Stimulated activated CD8-positive, alpha-beta memory T cell treated with anti-CD3 and anti-CD28 coated beads, Interleukin-12 subunit alpha, Interleukin-12 subunit beta, amount 100 ng/mL, for 24 hours (primary cell): ENCODE data around the gene LMAN2.

Experiments
- DNase-seq: peaks from one replicate; pipeline ENCODE4 v3.0.0-alpha.2; 2020; ENCODE audit errors: extremely low read depth

Gene LMAN2, protein sequence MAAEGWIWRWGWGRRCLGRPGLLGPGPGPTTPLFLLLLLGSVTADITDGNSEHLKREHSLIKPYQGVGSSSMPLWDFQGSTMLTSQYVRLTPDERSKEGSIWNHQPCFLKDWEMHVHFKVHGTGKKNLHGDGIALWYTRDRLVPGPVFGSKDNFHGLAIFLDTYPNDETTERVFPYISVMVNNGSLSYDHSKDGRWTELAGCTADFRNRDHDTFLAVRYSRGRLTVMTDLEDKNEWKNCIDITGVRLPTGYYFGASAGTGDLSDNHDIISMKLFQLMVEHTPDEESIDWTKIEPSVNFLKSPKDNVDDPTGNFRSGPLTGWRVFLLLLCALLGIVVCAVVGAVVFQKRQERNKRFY

DNA sequence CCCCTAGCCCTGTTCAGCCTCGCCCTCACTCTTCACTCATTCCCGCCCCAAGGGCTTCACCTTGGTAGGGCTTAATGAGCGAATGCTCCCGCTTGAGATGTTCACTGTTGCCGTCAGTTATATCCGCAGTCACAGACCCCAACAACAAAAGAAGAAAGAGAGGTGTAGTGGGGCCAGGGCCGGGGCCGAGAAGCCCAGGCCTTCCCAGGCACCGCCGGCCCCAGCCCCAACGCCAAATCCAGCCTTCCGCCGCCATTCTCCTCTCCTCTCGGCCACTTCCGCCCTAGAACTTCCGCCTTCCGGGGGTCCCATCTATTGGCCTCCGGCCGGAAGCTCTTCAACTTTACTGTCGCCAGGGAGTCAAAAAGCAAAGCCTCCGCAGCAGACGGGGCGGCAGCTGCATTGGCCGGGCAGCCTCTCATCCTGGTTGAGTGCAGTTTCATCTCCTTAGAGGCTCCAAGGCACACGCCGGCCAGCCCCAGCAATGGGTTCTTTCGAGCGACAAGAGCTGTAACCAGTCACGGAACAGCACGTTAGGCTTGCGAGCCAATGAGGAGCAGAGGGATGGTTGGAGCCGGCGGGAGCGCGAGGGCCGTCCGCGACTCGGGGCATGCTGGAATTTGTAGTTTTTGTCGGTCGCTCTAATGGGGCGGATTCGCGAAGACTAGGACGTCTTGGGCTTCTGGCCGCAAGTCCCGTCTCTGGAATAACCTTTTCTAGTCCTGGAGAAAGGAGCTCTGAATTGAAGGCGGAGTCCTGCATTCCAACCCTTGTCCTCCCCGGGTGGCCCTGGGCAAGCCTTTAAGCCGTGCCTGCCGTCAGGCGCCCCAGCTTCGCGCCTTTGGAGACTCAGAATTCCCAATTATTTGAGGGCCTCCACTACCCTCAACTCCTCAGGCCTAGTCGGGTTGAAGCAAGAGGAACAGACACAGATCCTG lies at the start of gene LMAN2:
LMAN2 (minus strand) TSS at position 277 of the 938 bp plus-strand sequence; CDS start at position 256, 21 bp downstream.
- DNase-seq = peak; percentile 78

DNA sequence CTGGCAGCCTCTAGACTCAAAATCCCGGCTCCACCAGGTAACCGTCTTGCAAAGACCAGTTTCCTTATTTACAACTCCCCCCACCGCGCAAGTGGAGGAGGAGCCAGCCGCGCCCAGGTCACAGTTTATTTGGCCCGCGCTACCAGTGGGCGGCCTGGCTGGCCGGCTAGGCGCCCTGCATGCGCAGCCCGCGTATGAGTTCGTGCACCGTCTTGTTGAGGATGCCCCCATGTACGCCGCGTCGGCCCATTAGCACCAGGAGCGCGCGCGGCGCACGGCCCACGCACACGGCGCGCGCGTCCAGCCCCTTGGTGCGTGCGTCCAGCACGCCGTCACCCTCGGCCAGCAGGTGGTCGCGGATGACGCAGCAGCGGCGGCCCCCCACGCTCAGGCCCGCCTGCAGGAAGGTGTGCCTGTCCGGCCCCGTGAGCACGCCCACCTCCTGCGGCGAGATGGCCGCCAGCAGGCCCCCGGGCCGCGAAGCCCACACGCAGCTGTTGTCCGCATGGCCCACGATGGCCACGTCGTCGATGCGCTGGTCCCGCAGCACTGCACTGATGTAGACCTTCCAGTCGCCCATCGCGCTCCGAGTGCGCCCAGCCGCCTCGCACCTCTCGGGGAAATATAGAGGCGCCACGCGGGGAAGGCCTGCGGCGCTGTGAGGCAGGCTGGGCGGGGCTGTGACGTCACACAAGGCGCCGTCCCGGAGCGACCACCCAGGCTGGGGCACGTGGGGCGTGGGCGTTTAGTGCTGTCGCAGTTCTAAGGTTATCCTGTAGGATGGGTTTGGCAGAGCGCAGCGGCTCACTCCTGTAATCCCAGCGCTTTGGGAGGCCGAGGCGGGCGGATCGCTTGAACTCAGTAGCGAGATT lies 48.8 kb upstream of the LMAN2 start, which contains the start of gene PFN3:
PFN3 (minus strand) TSS at position 665 of the 872 bp plus-strand sequence; CDS start at position 580, 85 bp downstream.
- DNase-seq = no peak

DNA sequence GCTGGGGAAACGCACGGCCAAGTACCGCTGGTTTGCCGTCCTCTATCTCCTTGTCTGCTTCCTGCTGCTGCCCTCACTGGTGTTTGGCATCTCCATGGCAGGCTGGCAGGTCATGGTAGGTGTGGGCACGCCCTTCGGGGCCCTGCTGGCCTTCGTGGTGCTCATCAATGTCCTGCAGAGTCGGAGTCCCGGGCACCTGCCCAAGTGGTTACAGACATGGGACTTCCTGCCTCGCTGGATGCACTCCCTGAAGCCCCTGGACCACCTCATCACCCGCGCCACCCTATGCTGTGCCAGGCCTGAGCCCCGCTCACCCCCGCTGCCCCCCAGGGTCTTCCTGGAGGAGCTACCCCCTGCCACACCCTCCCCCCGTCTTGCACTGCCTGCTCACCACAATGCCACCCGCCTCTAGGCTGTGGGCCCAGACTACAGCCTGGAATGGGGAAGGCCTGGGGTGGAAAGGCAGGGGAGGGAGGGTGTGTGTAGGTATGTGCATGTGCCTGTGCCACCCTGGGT lies 46.5 kb upstream of the LMAN2 start:
- no peak for DNase-seq

DNA sequence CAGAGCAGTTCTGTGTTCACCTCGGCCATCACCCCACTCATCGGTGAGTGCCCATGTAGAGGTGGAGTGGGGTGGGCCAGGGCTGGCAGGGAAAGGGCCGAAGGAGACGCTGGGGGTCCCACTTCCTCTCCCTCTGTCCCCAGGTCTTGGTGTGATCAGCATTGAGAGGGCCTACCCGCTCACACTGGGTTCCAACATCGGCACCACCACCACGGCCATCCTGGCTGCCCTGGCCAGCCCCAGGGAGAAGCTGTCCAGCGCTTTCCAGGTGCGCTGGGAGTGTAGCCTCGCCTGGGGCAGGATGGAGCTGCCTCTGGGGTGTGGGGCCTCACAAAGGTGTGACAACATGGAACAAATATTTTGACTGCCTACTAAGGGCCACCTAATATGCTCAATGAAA lies 45.3 kb upstream of the LMAN2 start:
- no peak for DNase-seq

DNA sequence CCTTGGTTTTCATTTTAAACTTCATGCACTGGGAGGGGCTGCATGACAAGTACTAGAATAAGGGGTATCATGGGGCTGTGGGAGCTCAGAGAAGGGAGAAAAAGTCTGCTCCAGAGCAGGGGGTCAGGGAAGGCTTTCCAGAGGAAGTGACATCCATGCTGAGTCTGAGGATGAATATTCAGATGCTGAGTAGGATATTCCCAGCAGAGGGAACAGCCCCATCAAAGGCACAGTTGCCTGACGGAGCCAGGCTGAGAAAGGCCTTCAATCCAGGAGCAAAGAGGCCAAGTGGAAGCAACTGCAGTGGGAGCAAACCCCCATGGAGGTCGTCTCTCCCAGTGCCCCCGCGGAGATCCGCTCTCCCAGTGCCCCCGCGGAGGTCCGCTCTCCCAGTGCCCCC lies 44.6 kb upstream of the LMAN2 start:
- no peak for DNase-seq

DNA sequence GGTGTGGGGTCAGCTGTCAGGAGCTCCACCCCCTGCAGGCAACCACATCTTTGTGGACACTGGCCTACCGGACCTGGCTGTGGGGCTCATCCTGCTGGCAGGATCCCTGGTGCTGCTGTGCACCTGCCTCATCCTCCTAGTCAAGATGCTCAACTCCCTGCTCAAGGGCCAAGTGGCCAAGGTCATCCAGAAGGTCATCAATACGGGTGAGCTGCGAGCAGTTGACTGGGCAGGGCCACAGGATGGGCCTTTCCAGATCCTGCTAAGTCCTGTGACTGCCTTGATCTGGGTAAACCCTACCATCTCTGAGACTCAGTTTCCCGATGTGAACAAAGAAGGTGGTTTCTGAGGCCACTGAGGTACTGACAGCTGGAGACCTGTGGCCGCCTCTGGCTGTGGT lies 42.5 kb upstream of the LMAN2 start:
- DNase-seq = no peak

DNA sequence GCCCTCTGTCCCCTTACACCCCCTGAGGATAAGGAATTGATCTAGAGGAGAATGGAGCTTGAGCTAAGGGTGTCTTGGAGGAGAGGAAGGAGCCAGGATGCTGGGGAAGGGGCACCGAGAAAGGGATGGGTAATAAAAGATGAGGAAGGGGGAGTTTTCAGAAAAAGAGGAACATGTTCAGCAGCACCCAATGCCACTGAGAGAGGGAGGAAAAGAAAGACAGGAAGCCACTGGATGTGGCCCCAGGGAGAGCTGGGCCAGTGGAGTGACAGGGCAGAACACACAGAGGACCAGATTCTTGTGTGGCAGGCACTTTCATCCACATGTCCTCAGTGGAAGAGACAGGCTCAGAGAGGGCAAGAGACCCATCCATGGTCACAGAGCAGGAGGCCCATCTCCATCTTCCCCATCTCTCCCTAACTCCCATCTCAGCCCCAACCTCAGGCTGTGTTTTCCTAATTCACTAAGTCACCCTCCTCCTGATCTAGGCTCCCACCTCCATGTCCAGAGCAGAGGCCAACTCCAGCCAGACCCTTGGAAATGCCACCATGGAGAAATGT lies 41.8 kb upstream of the LMAN2 start:
- no peak for DNase-seq

DNA sequence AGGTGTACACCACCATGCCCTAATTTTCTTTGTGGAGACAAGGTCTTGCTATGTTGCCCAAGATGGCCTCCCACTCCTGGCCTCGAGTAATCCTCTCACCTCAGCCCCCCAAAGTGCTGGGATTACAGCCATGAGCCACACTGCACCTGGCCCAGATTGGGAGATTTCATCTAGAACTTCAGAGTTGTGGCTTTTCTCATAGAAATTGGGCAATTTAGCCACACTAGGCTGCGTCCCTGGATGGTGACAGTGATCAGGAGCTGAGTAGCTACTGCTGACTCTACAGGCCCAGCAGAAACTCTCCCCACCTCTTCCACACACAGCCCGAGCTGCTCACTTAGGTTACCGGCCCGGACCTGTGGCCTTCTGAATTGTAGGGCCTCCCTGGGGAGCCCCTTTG lies 41.3 kb upstream of the LMAN2 start:
- DNase-seq = no peak

DNA sequence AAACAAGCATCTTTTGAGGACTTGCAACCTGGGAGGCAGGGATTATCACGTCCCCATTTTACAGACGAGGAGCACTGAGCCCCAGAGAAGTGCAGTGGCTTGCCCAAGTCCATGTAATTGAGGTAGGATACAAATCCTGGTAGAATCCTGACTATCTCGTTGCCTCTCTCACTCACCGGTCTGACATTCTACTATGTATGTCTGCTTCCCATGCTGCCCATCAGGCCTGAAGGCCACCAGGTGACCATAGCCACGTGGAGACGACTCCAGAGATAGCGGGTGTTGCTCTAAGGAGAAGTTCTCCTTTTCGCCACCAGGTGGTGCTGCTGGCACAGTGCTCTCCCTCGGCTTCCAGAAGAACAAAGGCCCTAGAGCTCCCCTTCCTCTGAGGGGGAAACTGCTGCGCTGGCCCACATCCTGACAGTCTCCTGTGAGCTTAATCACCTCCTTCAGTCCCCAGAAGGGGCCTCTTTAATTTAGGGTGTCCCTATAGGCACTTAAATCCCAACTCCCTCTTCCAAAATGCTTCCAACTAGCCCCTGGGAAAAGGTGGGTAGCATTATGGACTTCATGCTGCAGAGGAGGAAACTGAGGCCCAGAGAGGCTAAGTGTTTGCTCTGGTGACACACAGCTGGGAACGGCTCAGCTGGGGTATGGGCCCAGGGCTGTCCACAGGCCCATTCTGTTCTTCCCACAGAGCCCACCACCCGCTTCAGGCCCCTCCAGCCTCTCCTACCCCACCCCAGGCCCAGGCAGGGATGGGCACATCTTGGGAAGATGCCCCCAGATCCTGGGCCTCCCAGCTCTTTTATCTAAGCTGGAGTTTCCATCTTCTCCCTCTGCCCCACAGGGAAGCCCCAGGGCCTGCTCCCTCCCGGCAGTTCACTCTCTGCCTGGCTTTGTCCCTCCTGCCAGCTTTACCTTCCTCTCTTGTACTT lies 39.2 kb upstream of the LMAN2 start:
- DNase-seq = peak; percentile 66

DNA sequence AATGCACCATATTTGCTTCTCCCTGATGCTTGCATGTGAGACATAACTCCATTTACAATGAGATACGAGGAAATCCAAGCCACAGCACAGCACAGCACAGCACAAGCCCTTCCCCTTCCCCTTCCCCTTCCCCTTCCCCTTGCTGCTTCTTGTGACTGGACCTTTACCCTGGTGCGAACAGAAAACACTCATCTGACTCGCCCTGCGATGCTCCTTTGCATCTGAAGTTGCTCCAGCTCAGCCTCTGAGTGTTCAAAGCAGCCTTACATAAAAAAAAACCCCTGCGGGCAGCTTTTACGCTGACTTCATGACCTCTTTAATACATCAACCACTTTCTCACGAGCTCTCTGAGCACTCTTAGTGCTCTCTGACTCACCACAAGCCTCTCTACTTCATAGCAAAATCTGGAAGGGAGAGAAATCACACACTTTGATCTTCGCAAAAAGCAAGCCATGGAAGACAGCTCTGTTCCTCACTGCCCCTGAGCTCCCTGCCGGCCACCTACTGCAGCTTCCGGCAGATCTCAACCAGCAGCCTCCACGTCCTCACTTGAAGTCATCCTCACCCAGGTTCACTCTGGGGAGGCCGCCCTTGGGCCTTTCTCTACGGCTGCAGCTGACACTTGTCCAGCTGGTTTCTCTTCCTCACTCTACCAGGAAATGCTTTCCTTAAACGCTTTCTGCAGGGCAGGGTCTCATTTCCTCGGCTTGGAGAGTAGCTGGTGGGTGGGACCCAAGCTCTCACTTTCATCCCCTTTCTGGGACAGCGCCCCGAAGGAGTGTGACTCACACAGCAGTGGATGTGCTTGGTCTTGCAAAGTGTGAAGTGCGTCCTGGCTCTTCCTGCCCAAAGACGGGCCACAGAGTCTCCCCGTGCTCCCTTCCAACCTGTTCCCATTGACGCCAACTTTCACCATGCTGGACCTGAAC lies 38.0 kb upstream of the LMAN2 start:
- DNase-seq = no peak

DNA sequence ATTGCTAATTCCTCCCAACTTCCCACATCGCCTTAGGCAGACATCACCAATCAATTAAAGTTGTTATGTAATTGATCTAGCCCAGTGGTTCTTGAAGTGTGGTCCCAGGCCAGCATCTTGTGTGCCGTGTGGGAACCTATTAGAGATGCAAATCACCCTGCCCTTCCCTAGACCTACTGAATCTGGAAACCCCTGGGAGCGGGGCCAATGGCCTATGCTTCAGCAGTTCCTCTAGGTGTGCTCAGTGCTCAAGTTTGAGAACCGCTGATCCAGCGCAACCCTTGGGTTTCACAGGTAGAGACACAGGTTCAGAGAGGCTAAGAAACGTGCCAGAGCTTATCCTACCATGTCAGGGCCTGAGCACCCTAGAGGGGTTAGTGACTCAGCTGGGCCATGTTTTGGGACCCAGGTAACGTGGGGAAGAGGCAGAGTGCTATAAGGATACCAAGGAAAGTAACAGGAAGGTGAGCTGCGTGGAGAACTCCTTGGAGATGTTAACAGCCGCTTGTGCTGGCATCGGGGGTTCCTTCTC lies 37.1 kb upstream of the LMAN2 start:
- no peak for DNase-seq

DNA sequence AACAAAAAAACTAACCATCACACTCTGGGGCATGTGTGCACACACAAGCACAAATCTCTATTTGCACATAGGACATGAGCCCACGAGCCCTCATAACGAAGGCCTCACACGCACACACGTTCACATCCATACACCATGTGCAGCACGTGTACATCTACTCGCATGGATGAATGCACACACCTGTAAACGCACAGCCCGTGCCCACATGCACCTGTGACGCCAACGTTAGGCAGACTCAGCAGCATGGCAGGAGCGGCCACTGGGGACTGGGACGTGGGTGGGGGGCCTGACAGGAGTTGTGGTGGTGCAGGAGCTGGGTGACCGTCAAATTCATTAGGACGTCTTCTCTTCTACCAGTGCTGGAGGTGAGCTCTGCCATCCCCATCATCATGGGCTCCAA lies 35.9 kb upstream of the LMAN2 start:
- no peak for DNase-seq

DNA sequence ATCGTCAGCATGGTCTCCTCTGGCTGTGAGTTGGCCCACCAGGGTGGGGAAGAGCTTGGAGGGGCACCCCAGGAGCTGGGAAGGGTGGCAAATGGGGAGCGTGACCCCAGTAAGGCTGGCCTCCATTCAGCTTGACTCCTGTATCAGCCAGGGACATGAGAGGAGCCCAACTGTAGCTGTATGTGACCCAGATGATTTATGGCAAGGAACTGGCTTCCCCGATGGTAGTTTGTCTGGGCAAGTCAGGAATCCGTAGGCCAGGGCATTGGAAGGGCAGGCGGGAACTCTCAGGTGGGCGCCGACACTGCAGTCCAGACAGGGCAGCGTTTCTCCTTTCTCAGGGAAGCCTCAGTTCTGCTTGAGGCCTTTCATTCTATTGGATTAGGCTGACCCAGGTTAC lies 35.1 kb upstream of the LMAN2 start:
- no peak for DNase-seq

DNA sequence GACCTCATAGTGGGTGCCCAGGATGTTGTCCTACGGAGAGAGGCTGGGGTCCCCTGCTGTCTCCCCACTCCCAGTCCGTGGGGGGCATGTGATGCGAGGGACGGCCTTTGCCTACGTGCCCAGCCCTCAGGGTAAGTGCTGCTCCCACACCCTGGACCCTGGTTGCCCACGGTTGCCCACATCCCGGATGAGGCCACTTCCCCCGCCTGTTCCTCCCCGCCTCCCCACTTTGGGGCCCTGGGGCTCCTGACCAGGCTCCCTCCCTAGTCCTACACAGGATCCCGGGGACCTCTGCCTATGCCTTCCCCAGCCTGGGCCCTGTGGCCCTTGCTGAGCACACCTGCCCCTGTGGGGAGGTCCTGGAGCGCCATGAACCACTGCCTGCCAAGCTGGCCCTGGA lies 34.3 kb upstream of the LMAN2 start:
- DNase-seq = no peak

DNA sequence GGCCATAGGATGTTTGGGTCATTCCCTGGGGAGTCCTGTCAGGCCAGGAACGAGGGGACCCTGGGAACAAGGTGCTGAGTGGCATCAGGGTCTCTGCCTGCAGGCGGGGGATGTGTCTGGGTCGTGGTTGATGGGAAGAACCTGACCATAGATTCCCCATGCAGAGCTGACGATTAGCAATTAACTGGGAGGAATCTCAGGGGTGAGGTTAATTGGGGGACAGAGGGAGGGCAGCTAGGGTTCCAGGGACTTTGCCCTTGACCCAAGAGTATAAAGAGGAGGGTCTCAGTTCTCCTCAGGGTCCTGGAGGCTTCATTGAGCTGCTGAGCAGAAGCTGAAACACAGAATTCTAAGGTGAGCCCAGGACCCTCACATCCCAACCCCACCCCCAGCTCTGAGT lies 32.7 kb upstream of the LMAN2 start, which contains the start of gene SLC34A1:
SLC34A1 (plus strand) TSS at position 301 of the 400 bp plus-strand sequence. CDS start 1,308 bp downstream, outside the sequence.
- no peak for DNase-seq

DNA sequence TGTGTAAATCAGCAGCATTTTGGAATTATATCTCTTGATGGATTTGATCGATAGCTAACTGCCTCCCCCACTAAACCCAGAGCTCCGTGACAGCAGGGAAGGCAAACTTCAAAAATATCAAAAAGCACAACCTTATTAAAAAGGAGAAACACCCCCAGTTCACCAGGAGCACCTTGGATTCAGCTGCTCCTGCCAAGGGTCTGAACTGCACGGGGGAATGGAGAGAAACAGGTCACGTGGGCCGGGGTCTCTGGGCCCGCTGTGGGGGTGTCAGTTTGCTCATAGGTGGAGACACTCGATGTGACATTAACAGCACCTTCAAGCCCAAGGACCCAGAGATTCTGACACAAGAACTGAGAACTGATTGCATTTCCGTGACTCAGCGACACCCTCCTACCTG lies 31.7 kb upstream of the LMAN2 start:
- no peak for DNase-seq

DNA sequence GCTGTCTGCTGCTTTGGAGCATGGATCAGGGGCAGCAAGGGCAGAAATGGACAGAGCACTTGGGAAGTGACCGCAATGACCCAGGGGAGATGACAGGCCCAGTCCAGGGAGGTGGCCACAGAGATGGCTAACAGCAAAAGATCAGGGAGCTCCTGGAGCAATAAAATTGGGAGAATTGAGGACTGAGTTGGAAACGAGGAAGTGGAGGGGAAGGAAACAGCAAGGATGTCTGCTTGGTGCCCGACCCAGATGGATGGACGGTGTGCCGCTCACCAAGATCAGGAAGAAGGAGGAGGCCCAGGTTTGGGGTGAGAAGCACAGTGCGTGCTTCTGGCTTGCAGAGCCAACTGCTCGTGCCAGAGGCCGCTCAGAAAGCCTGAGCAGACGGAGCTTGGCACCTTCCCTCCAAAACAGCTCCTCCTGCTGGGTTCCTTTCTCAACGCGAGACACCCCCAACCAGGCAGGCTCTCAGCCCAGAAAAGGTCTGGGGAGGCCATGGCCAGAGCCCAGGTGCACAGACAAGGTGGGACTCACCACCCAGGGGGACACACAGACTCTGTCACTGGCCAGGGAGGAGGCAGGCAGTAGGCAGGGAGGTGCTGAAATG lies 31.1 kb upstream of the LMAN2 start:
- no peak for DNase-seq

DNA sequence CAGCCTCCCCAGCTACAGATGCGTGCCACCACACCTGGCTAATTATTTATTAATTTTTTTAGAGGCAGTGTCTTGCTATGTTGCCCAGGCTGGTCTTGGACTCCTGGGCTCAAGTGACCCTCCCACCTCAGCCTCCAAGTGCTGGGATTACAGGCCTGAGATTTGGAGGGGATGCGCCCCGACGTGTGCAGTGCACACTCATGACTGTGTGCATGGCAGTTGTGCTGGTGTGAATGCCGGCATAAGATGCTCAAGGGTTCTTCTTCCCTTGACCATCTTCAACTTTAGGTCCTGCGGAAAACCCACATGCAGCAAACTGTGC lies 29.3 kb upstream of the LMAN2 start:
- no peak for DNase-seq
